Measurements from ENCODE around the gene DNASE1L2. TPM values are rescaled to one million over a fixed set of nuclear protein-coding genes. Genes with fewer than 3 reads are reported as not detected.

Gene DNASE1L2
- total and polyA plus RNA-seq, 2 of the 4 experiments (the other 2 are of a cell fraction) = 0.18 to 0.75 TPM

DNA sequence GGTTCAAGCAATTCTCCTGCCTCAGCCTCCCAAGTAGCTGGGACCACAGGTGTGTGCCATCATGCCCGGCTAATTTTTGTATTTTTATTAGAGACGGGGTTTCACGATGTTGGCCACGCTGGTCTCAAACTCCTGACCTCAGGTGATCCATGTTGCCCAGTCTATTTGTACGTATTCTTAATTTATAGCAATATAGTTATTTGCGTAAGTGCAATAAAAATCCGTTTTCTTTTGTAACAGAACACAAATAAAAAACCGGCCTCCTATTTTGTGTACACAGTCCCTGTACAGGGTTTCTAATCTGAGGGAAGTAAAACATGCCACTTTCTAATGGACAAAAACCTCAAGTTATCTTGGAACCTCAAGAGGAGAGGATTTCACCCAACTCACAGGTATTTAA, 24.0 kb downstream of the DNASE1L2 start:
- dilution Hi-C loops (cut with HindIII; ENCODE audit: low sequenced_read_pairs, unreplicated experiment) = no loop called here
- BruUV-seq (replicated peaks) = no TSS peak
- no peak overlapping the region for H2AK9ac ChIP-seq (replicated peaks; ENCODE audit: low read depth, low read length, poor library complexity)

More for the DNA sequence above, 24.0 kb downstream of the DNASE1L2 start:
- peaks cover 47% of the 10 kb centered on the region for H4K20me1 ChIP-seq (ENCODE audit: insufficient read depth, low read length)
- no peak overlapping the region for H3K27ac ChIP-seq (ENCODE audit: insufficient read depth, low read length)
- no peak overlapping the region for H4K91ac ChIP-seq (ENCODE audit: insufficient read depth, low read depth, low read length)
- no peak overlapping the region for H3K18ac ChIP-seq (ENCODE audit: low read depth, low read length)
- no peak overlapping the region for H3K4me2 ChIP-seq (ENCODE audit: low read depth, low read length)
- DNase-seq (no peak), ATAC-seq (ENCODE audit: low read depth) (no peak)
- CTCF ChIA-PET = interaction anchor here (1.1 kb wide), 1 partner anchor 9 kb away, joined by 4 read pairs; the partner anchor contains the start of gene ECI1
- peaks cover 60% of the 10 kb centered on the region for H3K36me3 ChIP-seq (ENCODE audit: control insufficient read depth, insufficient read depth, low read length)
- peaks cover 3% of the 10 kb centered on the region for H3K9me1 ChIP-seq (ENCODE audit: insufficient read depth, low read length)
- H3K9me3 ChIP-seq (ENCODE audit: control insufficient read depth, insufficient read depth, low read length) = no peaks in the 10 kb centered on the region
- H2BK15ac ChIP-seq (ENCODE audit: low read depth, low read length) = no peak overlapping the region
- no peak overlapping the region for H2BK5ac ChIP-seq (ENCODE audit: low read depth, low read length, poor library complexity, severe bottlenecking)
- POLR2A ChIA-PET (ENCODE audit: unreplicated experiment) = no interaction called here
- H2BK120ac ChIP-seq (ENCODE audit: low read depth, low read length) = no peak overlapping the region
- H2AK5ac ChIP-seq (ENCODE audit: low read depth, low read length) = no peak overlapping the region
- H3K4me3 ChIP-seq (ENCODE audit: insufficient read depth, low read depth, low read length) = no peak overlapping the region
- TF ChIP-seq NFE2L2 (IDR thresholded peaks at IDR 0.05; ENCODE audit: low read depth, low read length) (no peak), ELK1 (IDR thresholded peaks at IDR 0.05; ENCODE audit: borderline replicate concordance, low read depth, low read length) (no peak), MAFK (IDR thresholded peaks at IDR 0.05; ENCODE audit: low read depth, low read length) (no peak), USF2 (IDR thresholded peaks at IDR 0.05; ENCODE audit: low read depth, low read length) (no peak), RCOR1 (IDR thresholded peaks at IDR 0.05; ENCODE audit: insufficient replicate concordance, low read length) (no peak), BHLHE40 (IDR thresholded peaks at IDR 0.05; ENCODE audit: low read depth, low read length) (no peak), MXI1 (IDR thresholded peaks at IDR 0.05; ENCODE audit: borderline replicate concordance, low read depth, low read length) (no peak), CTCF (conservative IDR thresholded peaks at IDR 0.05; ENCODE audit: low read depth, low read length) (no peak), FOS (IDR thresholded peaks at IDR 0.05; ENCODE audit: low read depth, low read length) (no peak), MAZ (IDR thresholded peaks at IDR 0.05; ENCODE audit: borderline replicate concordance, low read depth, low read length) (no peak), SMC3 (IDR thresholded peaks at IDR 0.05; ENCODE audit: low read depth, low read length) (no peak), CEBPB (IDR thresholded peaks at IDR 0.05; ENCODE audit: low read depth, low read length) (no peak), RAD21 (IDR thresholded peaks at IDR 0.05; ENCODE audit: low read length) (no peak), CHD1 (IDR thresholded peaks at IDR 0.05; ENCODE audit: low read depth, low read length) (no peak), POLR2A (IDR thresholded peaks at IDR 0.05; ENCODE audit: low read depth, low read length) (no peak), RFX5 (IDR thresholded peaks at IDR 0.05; ENCODE audit: low read depth, low read length) (no peak)
- no peak overlapping the region for H3K9ac ChIP-seq (ENCODE audit: low read depth, low read length)
- H3K27me3 ChIP-seq (ENCODE audit: control insufficient read depth, insufficient read depth, low read length) = no peaks in the 10 kb centered on the region
- H3K79me1 ChIP-seq (ENCODE audit: low read depth in 1 of 2, low read length in 2 of 2) = peaks cover 24 to 54% of the 10 kb centered on the region in 2 experiments
- no peak overlapping the region for H3K56ac ChIP-seq (ENCODE audit: extremely low read depth, insufficient read depth, low read length)
- H2BK20ac ChIP-seq (ENCODE audit: low read depth, low read length) = no peak overlapping the region
- H3K14ac ChIP-seq (replicated peaks; ENCODE audit: low read depth, low read length) = no peak overlapping the region
- no peaks in the 10 kb centered on the region for H3K4me1 ChIP-seq (ENCODE audit: control insufficient read depth, insufficient read depth, low read length)
- no peak overlapping the region for H2AFZ ChIP-seq (replicated peaks; ENCODE audit: low read length, poor library complexity)
- intact Hi-C loops (cut with micrococcal nuclease) (no loop called here), in situ Hi-C loops (cut with MboI; ENCODE audit: low sequenced_read_pairs) (no loop called here)
- no peak overlapping the region for H4K5ac ChIP-seq (ENCODE audit: low read depth, low read length)
- no peak overlapping the region for H3K23ac ChIP-seq (ENCODE audit: low read depth, low read length)
- H3K4ac ChIP-seq (ENCODE audit: low read depth, low read length) = no peak overlapping the region
- WGBS, 2 experiments (ENCODE audit: extremely low coverage in 2 of 2, insufficient read length in 1 of 2) = no CpG with 5 or more reads among the region's 8 CpGs
- H4K8ac ChIP-seq (ENCODE audit: low read depth in 2 of 2, low read length in 2 of 2) = no peak overlapping the region

Measured in IMR-90 (cell line).